LNCAP (cell line): ENCODE measurements around the gene CYTH1.

Source experiments
- CTCF ChIP-seq: fragments of 450-650 bp; IDR thresholded peaks from 2 replicates; pipeline ENCODE4 v1.5.1; 2017; ENCODE audit warnings: mild to moderate bottlenecking

CYTH1 gene

GRCh38 chr17:78818152-78818846 lies 36.2 kb upstream of the CYTH1 start:
- TF ChIP-seq CTCF = no peak

GRCh38 chr17:78817123-78817522 lies 35.0 kb upstream of the CYTH1 start:
- TF ChIP-seq CTCF = no peak

- TF ChIP-seq CTCF = no peak
These were observed 33.6 kb upstream of the CYTH1 start for GRCh38 chr17:78815696-78816095.

GRCh38 chr17:78812855-78813254 lies 30.8 kb upstream of the CYTH1 start:
- TF ChIP-seq CTCF = no peak

- TF ChIP-seq CTCF = no peak
These were observed 26.1 kb upstream of the CYTH1 start for GRCh38 chr17:78808163-78808562.

- no peak for TF ChIP-seq CTCF
These were observed 24.4 kb upstream of the CYTH1 start for GRCh38 chr17:78806451-78806850.

- no peak for TF ChIP-seq CTCF
These were observed 23.2 kb upstream of the CYTH1 start for GRCh38 chr17:78805301-78805700.

GRCh38 chr17:78804777-78805176 lies 22.7 kb upstream of the CYTH1 start:
- no peak for TF ChIP-seq CTCF
